IMR-90 (cell line): ENCODE data around the gene MAP2K6. TPM values are rescaled to one million over a fixed set of nuclear protein-coding genes. Genes with fewer than 3 reads are reported as not detected.

ENCODE experiments used
- ATAC-seq: fragments of 200-7000 bp; cut with Tn5 transposase; 2 replicates; pipeline ENCODE4 v1.9.1; 2020; ENCODE audit warnings: low read depth, mild to moderate bottlenecking, moderate library complexity
- BruUV-seq: library from RNA; stranded (reverse); fragments of 400-500 nt; replicated peaks from 2 replicates; lab custom pipeline; 2021; lab: Mats Ljungman, UMichigan
- CTCF ChIA-PET: fragments of 300-600 bp; formaldehyde crosslinking; extraction: SDS; loops from one replicate; lab custom pipeline; 2021; ENCODE audit warnings: antibody characterized with exemption; lab: Yijun Ruan, JAX
- POLR2A ChIA-PET: fragments of 300-600 bp; sonication (Branson Sonifier 250); formaldehyde crosslinking; loops from one replicate; lab custom pipeline; 2022; ENCODE audit warnings: antibody characterized with exemption; ENCODE audit not compliant: unreplicated experiment; lab: Charles Lee
- DNase-seq: peaks from one replicate; pipeline ENCODE4 v3.0.0; 2013
- H2AFZ ChIP-seq: replicated peaks from 2 replicates; pipeline ENCODE3; 2013; ENCODE audit warnings: low read length, mild to moderate bottlenecking; ENCODE audit not compliant: poor library complexity
- H2AK5ac ChIP-seq: 2 replicates; pipeline ENCODE4 v1.6.1; 2013; ENCODE audit warnings: low read depth, low read length, inconsistent platforms
- H2AK9ac ChIP-seq: replicated peaks from 2 replicates; pipeline ENCODE3; 2013; ENCODE audit warnings: mild to moderate bottlenecking, low read depth, low read length, moderate library complexity; ENCODE audit not compliant: poor library complexity
- H2BK120ac ChIP-seq: 2 replicates; pipeline ENCODE4 v1.6.1; 2013; ENCODE audit warnings: low read depth, low read length, inconsistent platforms
- H2BK15ac ChIP-seq: 3 replicates; pipeline ENCODE4 v1.6.1; 2013; ENCODE audit warnings: low read depth, low read length, inconsistent platforms
- H2BK20ac ChIP-seq: 2 replicates; pipeline ENCODE4 v1.6.1; 2013; ENCODE audit warnings: low read depth, mild to moderate bottlenecking, inconsistent platforms, low read length, moderate library complexity
- H2BK5ac ChIP-seq: 2 replicates; pipeline ENCODE4 v1.6.1; 2013; ENCODE audit warnings: mild to moderate bottlenecking, low read depth, low read length, inconsistent platforms; ENCODE audit not compliant: poor library complexity, severe bottlenecking
- H3K14ac ChIP-seq: replicated peaks from 2 replicates; pipeline ENCODE4 v1.6.1; 2013; ENCODE audit warnings: low read depth, low read length, inconsistent platforms
- H3K18ac ChIP-seq: 2 replicates; pipeline ENCODE4 v1.6.1; 2013; ENCODE audit warnings: low read depth, low read length, control low read depth
- H3K23ac ChIP-seq: 2 replicates; pipeline ENCODE4 v1.6.1; 2013; ENCODE audit warnings: low read depth, low read length, inconsistent platforms
- H3K27ac ChIP-seq: 2 replicates; pipeline ENCODE4 v1.5.1; 2013; ENCODE audit warnings: mild to moderate bottlenecking, control low read depth, low read length; ENCODE audit not compliant: insufficient read depth
- H3K27me3 ChIP-seq: 2 replicates; pipeline ENCODE4 v1.6.1; 2013; ENCODE audit warnings: low read length; ENCODE audit not compliant: control insufficient read depth, insufficient read depth
- H3K36me3 ChIP-seq: 2 replicates; pipeline ENCODE4 v1.6.1; 2013; ENCODE audit warnings: low read length, mixed read lengths; ENCODE audit not compliant: control insufficient read depth, insufficient read depth
- H3K4ac ChIP-seq: 2 replicates; pipeline ENCODE4 v1.6.1; 2013; ENCODE audit warnings: low read depth, low read length, inconsistent platforms
- H3K4me1 ChIP-seq: 2 replicates; pipeline ENCODE4 v1.6.1; 2013; ENCODE audit warnings: low read length, mixed read lengths; ENCODE audit not compliant: control insufficient read depth, insufficient read depth
- H3K4me2 ChIP-seq: 2 replicates; pipeline ENCODE4 v1.6.1; 2013; ENCODE audit warnings: low read depth, mild to moderate bottlenecking, control low read depth, low read length, moderate library complexity
- H3K4me3 ChIP-seq: 2 replicates; pipeline ENCODE4 v1.5.1; 2013; ENCODE audit warnings: low read depth, mild to moderate bottlenecking, control low read depth, low read length, moderate library complexity; ENCODE audit not compliant: insufficient read depth
- H3K56ac ChIP-seq: 2 replicates; pipeline ENCODE4 v1.6.1; 2013; ENCODE audit warnings: low read length, inconsistent platforms; ENCODE audit not compliant: insufficient read depth; ENCODE audit errors: extremely low read depth
- H3K79me1 ChIP-seq, 2 experiments: 2 replicates each; pipeline ENCODE4 v1.6.1; 2013; ENCODE audit warnings: low read length in 2 of 2, inconsistent platforms in 1 of 2, low read depth in 1 of 2
- H3K9ac ChIP-seq: 2 replicates; pipeline ENCODE4 v1.6.1; 2013; ENCODE audit warnings: low read depth, low read length, control low read depth
- H3K9me1 ChIP-seq: 2 replicates; pipeline ENCODE4 v1.6.1; 2013; ENCODE audit warnings: low read length, inconsistent platforms; ENCODE audit not compliant: insufficient read depth
- H3K9me3 ChIP-seq: 2 replicates; pipeline ENCODE4 v1.6.1; 2013; ENCODE audit warnings: low read length; ENCODE audit not compliant: control insufficient read depth, insufficient read depth
- H4K20me1 ChIP-seq: 2 replicates; pipeline ENCODE4 v1.6.1; 2013; ENCODE audit warnings: low read length, inconsistent platforms; ENCODE audit not compliant: insufficient read depth
- H4K5ac ChIP-seq: 2 replicates; pipeline ENCODE4 v1.6.1; 2013; ENCODE audit warnings: mild to moderate bottlenecking, low read depth, low read length, control low read depth
- H4K8ac ChIP-seq, 2 experiments: 2 replicates each; pipeline ENCODE4 v1.6.1; 2013; ENCODE audit warnings: low read depth in 2 of 2, low read length in 2 of 2, control low read depth in 1 of 2, inconsistent platforms in 1 of 2
- H4K91ac ChIP-seq: 2 replicates; pipeline ENCODE4 v1.6.1; 2013; ENCODE audit warnings: low read depth, low read length, inconsistent platforms; ENCODE audit not compliant: insufficient read depth
- BHLHE40 ChIP-seq: fragments of 150-350 bp; IDR thresholded peaks from 2 replicates; pipeline ENCODE4 v1.6.1; 2016; ENCODE audit warnings: mild to moderate bottlenecking, low read depth, low read length
- CEBPB ChIP-seq: IDR thresholded peaks from 2 replicates; pipeline ENCODE4 v1.6.1; 2012; ENCODE audit warnings: low read depth, low read length, improper control_type of control experiment
- CHD1 ChIP-seq: IDR thresholded peaks from 2 replicates; pipeline ENCODE4 v1.6.1; 2012; ENCODE audit warnings: low read depth, low read length, improper control_type of control experiment
- FOS ChIP-seq: fragments of 150-350 bp; IDR thresholded peaks from 2 replicates; pipeline ENCODE4 v1.6.1; 2016; ENCODE audit warnings: low read depth, low read length
- MAFK ChIP-seq: IDR thresholded peaks from 2 replicates; pipeline ENCODE4 v1.6.1; 2012; ENCODE audit warnings: low read depth, low read length, improper control_type of control experiment
- MAZ ChIP-seq: IDR thresholded peaks from 2 replicates; pipeline ENCODE4 v1.6.1; 2012; ENCODE audit warnings: low read depth, mild to moderate bottlenecking, low read length, improper control_type of control experiment, moderate library complexity, borderline replicate concordance
- MXI1 ChIP-seq: IDR thresholded peaks from 2 replicates; pipeline ENCODE4 v1.6.1; 2012; ENCODE audit warnings: low read depth, mild to moderate bottlenecking, low read length, moderate library complexity, borderline replicate concordance
- NFE2L2 ChIP-seq: fragments of 150-350 bp; IDR thresholded peaks from 2 replicates; pipeline ENCODE4 v1.6.1; 2016; ENCODE audit warnings: low read depth, mild to moderate bottlenecking, low read length
- POLR2A ChIP-seq: IDR thresholded peaks from 2 replicates; pipeline ENCODE4 v1.6.1; 2012; ENCODE audit warnings: mild to moderate bottlenecking, low read depth, low read length
- RAD21 ChIP-seq: IDR thresholded peaks from 2 replicates; pipeline ENCODE4 v1.6.1; 2012; ENCODE audit warnings: low read length, improper control_type of control experiment
- RCOR1 ChIP-seq: IDR thresholded peaks from 2 replicates; pipeline ENCODE4 v1.6.1; 2012; ENCODE audit warnings: mild to moderate bottlenecking, low read length, improper control_type of control experiment; ENCODE audit not compliant: insufficient replicate concordance
- RFX5 ChIP-seq: IDR thresholded peaks from 2 replicates; pipeline ENCODE4 v1.8.0; 2012; ENCODE audit warnings: low read depth, mild to moderate bottlenecking, low read length, moderate library complexity
- SMC3 ChIP-seq: fragments of 150-350 bp; IDR thresholded peaks from 2 replicates; pipeline ENCODE4 v1.6.1; 2016; ENCODE audit warnings: low read depth, mild to moderate bottlenecking, antibody characterized with exemption, low read length, moderate library complexity
- WGBS, 2 experiments: methylation state at CpG; one replicate each; pipeline versions ENCODE4 v1.1.5 to v1.1.7; 2013; ENCODE audit warnings: missing lambda C conversion rate in 2 of 2; ENCODE audit not compliant: insufficient read length in 1 of 2; ENCODE audit errors: extremely low coverage in 2 of 2; 5-methylcytosine and 5-hydroxymethylcytosine counted together
- dilution Hi-C: fragments of 300-500 bp; cut with HindIII; formaldehyde crosslinking; loops from one replicate; pipeline ENCODE4 v1.14.3; 2018; ENCODE audit warnings: low sequenced_read_pairs; ENCODE audit not compliant: unreplicated experiment
- in situ Hi-C: fragments of 300-500 bp; cut with MboI; formaldehyde crosslinking; loops from 3 replicates; pipeline ENCODE4 v1.14.3; 2019; ENCODE audit warnings: low sequenced_read_pairs, inconsistent platforms, mixed read lengths
- intact Hi-C: fragments of 100-400 bp; cut with micrococcal nuclease; formaldehyde crosslinking; loops from 2 replicates; pipeline ENCODE4 v1.10.0; 2022
- polyA plus RNA-seq, 3 experiments: library from polyadenylated mRNA; depleted of rRNA; stranded (reverse); fragments of >200 nt; gene quantifications; 2 replicates each; pipeline ENCODE4 v1.2.3, GENCODE V29; 2012; ENCODE audit warnings: low replicate concordance in 1 of 3
- total RNA-seq: library from RNA; depleted of rRNA; stranded (reverse); fragments of >200 nt; gene quantifications from 2 replicates; pipeline ENCODE4 v1.2.3, GENCODE V29; 2012
- TF ChIP-seq, protein P1 (sequence below): fragments of 150-350 bp; IDR thresholded peaks from 2 replicates; pipeline ENCODE4 v1.6.1; 2016; ENCODE audit warnings: low read depth, mild to moderate bottlenecking, low read length, moderate library complexity, borderline replicate concordance
- TF ChIP-seq, protein P2 (sequence below): fragments of 150-350 bp; IDR thresholded peaks from 2 replicates; pipeline ENCODE4 v1.6.1; 2017; ENCODE audit warnings: mild to moderate bottlenecking, antibody characterized with exemption, low read length, low read depth
- TF ChIP-seq, protein P3 (sequence below): conservative IDR thresholded peaks from 2 replicates; pipeline ENCODE4 v1.5.1; 2012; ENCODE audit warnings: mild to moderate bottlenecking, low read depth, low read length, improper control_type of control experiment

The MAP2K6 gene
- total and polyA plus RNA-seq, 2 of the 4 experiments (the other 2 are of a cell fraction) = 2.4 to 5.7 TPM

DNA sequence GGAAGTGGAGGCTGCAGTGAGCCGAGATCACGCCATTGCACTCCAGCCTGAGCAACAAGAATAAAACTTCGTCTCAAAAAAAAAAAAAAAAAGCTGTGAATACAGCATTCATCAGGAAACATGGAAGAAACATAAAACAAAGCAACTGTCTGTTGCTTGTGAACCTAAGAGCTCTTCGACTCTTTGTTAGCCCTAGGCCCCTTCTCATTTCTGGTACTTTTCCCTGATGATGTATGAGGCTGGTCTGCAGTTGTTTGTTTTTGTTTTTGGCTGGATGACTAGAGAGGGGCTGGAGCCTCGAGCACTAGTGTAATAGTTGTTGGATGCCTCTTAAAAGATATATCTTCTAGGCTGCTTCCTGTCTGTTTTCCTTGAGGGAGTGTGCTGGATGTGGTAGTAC, 113.5 kb downstream of the MAP2K6 start:
- H4K5ac ChIP-seq = no peak overlapping the region
- intact Hi-C loops = loop anchor here (5.0 to 10.0 kb wide), 4 partner anchors 39 to 1027 kb away; no protein-coding TSS in a partner anchor
- no peak overlapping the region for H3K4ac ChIP-seq
- H3K18ac ChIP-seq = no peak overlapping the region
- H3K79me1 ChIP-seq = no peaks in the 10 kb centered on the region
- H2AK5ac ChIP-seq = no peak overlapping the region
- H3K56ac ChIP-seq = no peak overlapping the region
- H2BK120ac ChIP-seq = no peak overlapping the region
- DNase-seq = no peak
- H2AK9ac ChIP-seq = no peak overlapping the region
- H2BK15ac ChIP-seq = no peak overlapping the region
- peak overlapping the region; percentile 37; the same call in 1 of the 2 replicates for H2BK20ac ChIP-seq
- dilution Hi-C loops = no loop called here
- H3K27ac ChIP-seq = no peak overlapping the region
- H3K9me3 ChIP-seq = no peaks in the 10 kb centered on the region
- H3K36me3 ChIP-seq = 0 out of 2 replicates have a peak, but pooled peaks cover 1% of the 10 kb centered on the region
- no peak overlapping the region for H4K8ac ChIP-seq
- no peak overlapping the region for H3K4me3 ChIP-seq
- no peaks in the 10 kb centered on the region for H4K20me1 ChIP-seq
- H3K23ac ChIP-seq = no peak overlapping the region
- CTCF ChIA-PET = interaction anchor here (0.6 to 1.6 kb wide), 3 partner anchors 9 to 230 kb away, joined by 3 to 6 read pairs (median 3); no protein-coding TSS in a partner anchor
- POLR2A ChIA-PET = no interaction called here
- TF ChIP-seq MAZ (no peak), CHD1 (no peak), FOS (no peak), MXI1 (no peak), RAD21 (no peak), CEBPB (no peak), NFE2L2 (no peak), POLR2A (no peak), BHLHE40 (no peak), SMC3 (no peak), RCOR1 (no peak), MAFK (no peak), RFX5 (no peak)
- TF ChIP-seq, protein P1, sequence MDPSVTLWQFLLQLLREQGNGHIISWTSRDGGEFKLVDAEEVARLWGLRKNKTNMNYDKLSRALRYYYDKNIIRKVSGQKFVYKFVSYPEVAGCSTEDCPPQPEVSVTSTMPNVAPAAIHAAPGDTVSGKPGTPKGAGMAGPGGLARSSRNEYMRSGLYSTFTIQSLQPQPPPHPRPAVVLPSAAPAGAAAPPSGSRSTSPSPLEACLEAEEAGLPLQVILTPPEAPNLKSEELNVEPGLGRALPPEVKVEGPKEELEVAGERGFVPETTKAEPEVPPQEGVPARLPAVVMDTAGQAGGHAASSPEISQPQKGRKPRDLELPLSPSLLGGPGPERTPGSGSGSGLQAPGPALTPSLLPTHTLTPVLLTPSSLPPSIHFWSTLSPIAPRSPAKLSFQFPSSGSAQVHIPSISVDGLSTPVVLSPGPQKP = no peak
- TF ChIP-seq, protein P2, sequence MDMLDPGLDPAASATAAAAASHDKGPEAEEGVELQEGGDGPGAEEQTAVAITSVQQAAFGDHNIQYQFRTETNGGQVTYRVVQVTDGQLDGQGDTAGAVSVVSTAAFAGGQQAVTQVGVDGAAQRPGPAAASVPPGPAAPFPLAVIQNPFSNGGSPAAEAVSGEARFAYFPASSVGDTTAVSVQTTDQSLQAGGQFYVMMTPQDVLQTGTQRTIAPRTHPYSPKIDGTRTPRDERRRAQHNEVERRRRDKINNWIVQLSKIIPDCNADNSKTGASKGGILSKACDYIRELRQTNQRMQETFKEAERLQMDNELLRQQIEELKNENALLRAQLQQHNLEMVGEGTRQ = no peak
- TF ChIP-seq, protein P3, sequence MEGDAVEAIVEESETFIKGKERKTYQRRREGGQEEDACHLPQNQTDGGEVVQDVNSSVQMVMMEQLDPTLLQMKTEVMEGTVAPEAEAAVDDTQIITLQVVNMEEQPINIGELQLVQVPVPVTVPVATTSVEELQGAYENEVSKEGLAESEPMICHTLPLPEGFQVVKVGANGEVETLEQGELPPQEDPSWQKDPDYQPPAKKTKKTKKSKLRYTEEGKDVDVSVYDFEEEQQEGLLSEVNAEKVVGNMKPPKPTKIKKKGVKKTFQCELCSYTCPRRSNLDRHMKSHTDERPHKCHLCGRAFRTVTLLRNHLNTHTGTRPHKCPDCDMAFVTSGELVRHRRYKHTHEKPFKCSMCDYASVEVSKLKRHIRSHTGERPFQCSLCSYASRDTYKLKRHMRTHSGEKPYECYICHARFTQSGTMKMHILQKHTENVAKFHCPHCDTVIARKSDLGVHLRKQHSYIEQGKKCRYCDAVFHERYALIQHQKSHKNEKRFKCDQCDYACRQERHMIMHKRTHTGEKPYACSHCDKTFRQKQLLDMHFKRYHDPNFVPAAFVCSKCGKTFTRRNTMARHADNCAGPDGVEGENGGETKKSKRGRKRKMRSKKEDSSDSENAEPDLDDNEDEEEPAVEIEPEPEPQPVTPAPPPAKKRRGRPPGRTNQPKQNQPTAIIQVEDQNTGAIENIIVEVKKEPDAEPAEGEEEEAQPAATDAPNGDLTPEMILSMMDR = no peak
- H3K9ac ChIP-seq = no peak overlapping the region
- no peak for ATAC-seq
- WGBS, 2 experiments = no CpG with 5 or more reads among the region's 5 CpGs
- no peaks in the 10 kb centered on the region for H3K27me3 ChIP-seq
- in situ Hi-C loops = loop anchor here (10.0 kb wide), 1 partner anchor 1027 kb away; no protein-coding TSS in a partner anchor
- 0 out of 2 replicates have a peak overlapping the region, but pooled peaks have one; percentile 45 for H3K14ac ChIP-seq
- H2AFZ ChIP-seq = no peak overlapping the region
- no peaks in the 10 kb centered on the region for H3K9me1 ChIP-seq
- H2BK5ac ChIP-seq = no peak overlapping the region
- no peak overlapping the region for H3K4me2 ChIP-seq
- no peaks in the 10 kb centered on the region for H3K4me1 ChIP-seq
- no TSS peak for BruUV-seq
- no peak overlapping the region for H4K91ac ChIP-seq
